GM13976 (cell line): Measurements from ENCODE around the gene POLR1C.

Source experiments
- DNase-seq: peaks from one replicate; pipeline ENCODE4 v3.0.0; 2012; ENCODE audit warnings: low spot score
- CTCF ChIP-seq: IDR thresholded peaks from 2 replicates; pipeline ENCODE4 v1.5.1; 2012; ENCODE audit warnings: borderline replicate concordance, mild to moderate bottlenecking; ENCODE audit not compliant: insufficient read depth; ENCODE audit errors: extremely low read depth, missing control alignments, control extremely low read depth
- in situ Hi-C: fragments of 300-500 bp; cut with MboI; formaldehyde crosslinking; loops from one replicate; pipeline ENCODE4 v1.12.0; 2022; ENCODE audit warnings: low sequenced_read_pairs, mixed read lengths, inconsistent platforms; ENCODE audit not compliant: unreplicated experiment

Gene POLR1C

GRCh38 chr6:43516367-43516696 is 557 bp upstream of the POLR1C start:
- no peak for TF ChIP-seq CTCF
- in situ Hi-C loops, result no loop called here
- DNase-seq, result no peak

- TF ChIP-seq CTCF, result no peak
- DNase-seq, result no peak
- in situ Hi-C loops, result no loop called here
These were observed 842 bp downstream of the POLR1C start for GRCh38 chr6:43517505-43518357.

- in situ Hi-C loops, result no loop called here
- no peak for TF ChIP-seq CTCF
- no peak for DNase-seq
These were observed 3.2 kb downstream of the POLR1C start for GRCh38 chr6:43520097-43520496.

GRCh38 chr6:43521836-43522235 is 4.9 kb downstream of the POLR1C start:
- TF ChIP-seq CTCF, result no peak
- no peak for DNase-seq
- in situ Hi-C loops, result no loop called here

- TF ChIP-seq CTCF, result no peak
- no peak for DNase-seq
- in situ Hi-C loops, result no loop called here
These were observed 5.8 kb downstream of the POLR1C start for GRCh38 chr6:43522547-43523261.

GRCh38 chr6:43523284-43523683 is 6.4 kb downstream of the POLR1C start:
- in situ Hi-C loops, result no loop called here
- TF ChIP-seq CTCF, result no peak
- DNase-seq, result no peak
